Thyroid gland (tissue), 4 donors: ENCODE data around the gene ZNF789.

Experiments used
- CTCF ChIP-seq, 6 experiments: fragments of 200-600 bp in 3 of 6; fragments of 450-650 bp in 3 of 6; sonication (generic) in 3 of 6; IDR thresholded peaks; one replicate each; pipeline ENCODE4 v1.5.1; 2016 to 2019; ENCODE audit warnings: antibody characterized with exemption in 6 of 6, mild to moderate bottlenecking in 2 of 6, inconsistent platforms in 1 of 6, moderate library complexity in 1 of 6
- POLR2A ChIP-seq, 2 donors: fragments of 450-650 bp; IDR thresholded peaks; one replicate each; pipeline ENCODE4 v1.6.1; 2017; ENCODE audit warnings: antibody characterized with exemption in 2 of 2, mild to moderate bottlenecking in 2 of 2, moderate library complexity in 1 of 2

DNA sequence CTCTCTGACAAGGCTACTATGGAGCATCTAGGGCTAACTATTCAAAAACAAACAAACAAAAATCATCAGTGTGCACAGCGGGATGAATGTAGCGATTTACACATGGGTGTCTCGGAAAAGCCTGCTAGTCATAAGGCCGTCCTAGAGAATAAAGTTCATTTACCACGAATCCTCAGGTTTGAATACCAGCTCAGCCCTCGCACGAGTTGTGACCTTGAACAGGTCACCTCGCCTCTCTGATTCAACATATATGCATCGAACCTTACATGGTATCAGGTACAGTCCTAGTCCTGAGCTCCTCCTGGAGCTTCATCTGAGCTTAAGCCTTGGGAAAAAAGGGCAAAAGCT is 7.3 kb upstream of the ZNF789 start:
- TF ChIP-seq CTCF (IDR thresholded peaks at IDR 0.05): no peak
- no peak for TF ChIP-seq POLR2A (IDR thresholded peaks at IDR 0.05)
